HUES48 (cell line): Measurements from ENCODE around the gene IFNAR2.

Experiments
- H3K27ac ChIP-seq: one replicate; pipeline ENCODE4 v1.7.0; 2013; ENCODE audit warnings: low read depth, low read length, inconsistent platforms
- H3K27me3 ChIP-seq: 2 replicates; pipeline ENCODE4 v1.6.1; 2013; ENCODE audit warnings: mild to moderate bottlenecking, low read length; ENCODE audit not compliant: control insufficient read depth, insufficient read depth
- H3K36me3 ChIP-seq: 2 replicates; pipeline ENCODE4 v1.6.1; 2013; ENCODE audit warnings: low read length; ENCODE audit not compliant: control insufficient read depth, insufficient read depth
- H3K4me1 ChIP-seq: 2 replicates; pipeline ENCODE4 v1.6.1; 2013; ENCODE audit warnings: mild to moderate bottlenecking, low read length; ENCODE audit not compliant: control insufficient read depth, insufficient read depth
- H3K4me3 ChIP-seq: 2 replicates; pipeline ENCODE4 v1.5.1; 2013; ENCODE audit warnings: mild to moderate bottlenecking, low read depth, low read length
- H3K9ac ChIP-seq: 2 replicates; pipeline ENCODE4 v1.6.1; 2013; ENCODE audit warnings: mild to moderate bottlenecking, low read depth, low read length, moderate library complexity
- H3K9me3 ChIP-seq: 2 replicates; pipeline ENCODE4 v1.6.1; 2013; ENCODE audit warnings: low read length; ENCODE audit not compliant: control insufficient read depth, insufficient read depth

Gene IFNAR2

GRCh38 chr21:33201956-33202355 lies 27.8 kb upstream of the IFNAR2 start:
- Histone ChIP-seq H3K27ac (no peak overlapping the region), H3K9me3 (no peaks in the 10 kb centered on the region), H3K27me3 (peaks cover 12% of the 10 kb centered on the region), H3K4me3 (no peak overlapping the region), H3K36me3 (no peaks in the 10 kb centered on the region), H3K9ac (no peak overlapping the region), H3K4me1 (peaks cover 5% of the 10 kb centered on the region)

- Histone ChIP-seq H3K9ac (no peak overlapping the region), H3K4me1 (no peaks in the 10 kb centered on the region), H3K9me3 (0 out of 2 replicates have a peak, but pooled peaks cover 3% of the 10 kb centered on the region), H3K36me3 (no peaks in the 10 kb centered on the region), H3K27ac (no peak overlapping the region), H3K4me3 (no peak overlapping the region), H3K27me3 (peaks cover 4% of the 10 kb centered on the region)
Measured at GRCh38 chr21:33202464-33203363, 27.0 kb upstream of the IFNAR2 start.

GRCh38 chr21:33203371-33203724 lies 26.4 kb upstream of the IFNAR2 start:
- H3K36me3 ChIP-seq, result no peaks in the 10 kb centered on the region
- H3K9me3 ChIP-seq, result 0 out of 2 replicates have a peak, but pooled peaks cover 8% of the 10 kb centered on the region
- H3K9ac ChIP-seq, result no peak overlapping the region
- no peak overlapping the region for H3K27ac ChIP-seq
- no peaks in the 10 kb centered on the region for H3K4me1 ChIP-seq
- no peak overlapping the region for H3K4me3 ChIP-seq
- H3K27me3 ChIP-seq, result no peaks in the 10 kb centered on the region

- no peak overlapping the region for H3K9ac ChIP-seq
- H3K36me3 ChIP-seq, result no peaks in the 10 kb centered on the region
- H3K9me3 ChIP-seq, result 0 out of 2 replicates have a peak, but pooled peaks cover 8% of the 10 kb centered on the region
- H3K4me3 ChIP-seq, result no peak overlapping the region
- H3K27ac ChIP-seq, result no peak overlapping the region
- H3K27me3 ChIP-seq, result no peaks in the 10 kb centered on the region
- H3K4me1 ChIP-seq, result no peaks in the 10 kb centered on the region
Measured at GRCh38 chr21:33205476-33205875, 24.3 kb upstream of the IFNAR2 start.

- Histone ChIP-seq H3K36me3 (no peaks in the 10 kb centered on the region), H3K4me3 (no peak overlapping the region), H3K27ac (no peak overlapping the region), H3K4me1 (no peaks in the 10 kb centered on the region), H3K27me3 (no peaks in the 10 kb centered on the region), H3K9me3 (0 out of 2 replicates have a peak, but pooled peaks cover 8% of the 10 kb centered on the region), H3K9ac (no peak overlapping the region)
Measured at GRCh38 chr21:33206771-33207281, 22.9 kb upstream of the IFNAR2 start.

GRCh38 chr21:33207449-33208149 lies 22.1 kb upstream of the IFNAR2 start:
- Histone ChIP-seq H3K27me3 (no peaks in the 10 kb centered on the region), H3K4me3 (no peak overlapping the region), H3K9ac (no peak overlapping the region), H3K27ac (no peak overlapping the region), H3K4me1 (no peaks in the 10 kb centered on the region), H3K36me3 (no peaks in the 10 kb centered on the region), H3K9me3 (0 out of 2 replicates have a peak, but pooled peaks cover 8% of the 10 kb centered on the region)

GRCh38 chr21:33208534-33208933 lies 21.2 kb upstream of the IFNAR2 start:
- no peaks in the 10 kb centered on the region for H3K27me3 ChIP-seq
- no peak overlapping the region for H3K4me3 ChIP-seq
- H3K36me3 ChIP-seq, result no peaks in the 10 kb centered on the region
- H3K27ac ChIP-seq, result no peak overlapping the region
- H3K9me3 ChIP-seq, result 0 out of 2 replicates have a peak, but pooled peaks cover 8% of the 10 kb centered on the region
- H3K9ac ChIP-seq, result no peak overlapping the region
- no peaks in the 10 kb centered on the region for H3K4me1 ChIP-seq

- no peak overlapping the region for H3K27ac ChIP-seq
- H3K36me3 ChIP-seq, result no peaks in the 10 kb centered on the region
- H3K27me3 ChIP-seq, result no peaks in the 10 kb centered on the region
- H3K9me3 ChIP-seq, result 0 out of 2 replicates have a peak, but pooled peaks cover 8% of the 10 kb centered on the region
- H3K4me3 ChIP-seq, result no peak overlapping the region
- no peak overlapping the region for H3K9ac ChIP-seq
- H3K4me1 ChIP-seq, result no peaks in the 10 kb centered on the region
Measured at GRCh38 chr21:33211305-33211704, 18.4 kb upstream of the IFNAR2 start.

GRCh38 chr21:33211732-33212131 lies 18.0 kb upstream of the IFNAR2 start:
- no peaks in the 10 kb centered on the region for H3K36me3 ChIP-seq
- no peak overlapping the region for H3K4me3 ChIP-seq
- 0 out of 2 replicates have a peak, but pooled peaks cover under 1% of the 10 kb centered on the region for H3K4me1 ChIP-seq
- H3K9ac ChIP-seq, result no peak overlapping the region
- H3K27me3 ChIP-seq, result no peaks in the 10 kb centered on the region
- H3K27ac ChIP-seq, result no peak overlapping the region
- H3K9me3 ChIP-seq, result 0 out of 2 replicates have a peak, but pooled peaks cover 8% of the 10 kb centered on the region

GRCh38 chr21:33212159-33212851 lies 17.4 kb upstream of the IFNAR2 start:
- no peaks in the 10 kb centered on the region for H3K27me3 ChIP-seq
- H3K4me1 ChIP-seq, result 0 out of 2 replicates have a peak, but pooled peaks cover 6% of the 10 kb centered on the region
- no peaks in the 10 kb centered on the region for H3K36me3 ChIP-seq
- no peak overlapping the region for H3K4me3 ChIP-seq
- H3K9ac ChIP-seq, result no peak overlapping the region
- 0 out of 2 replicates have a peak, but pooled peaks cover 8% of the 10 kb centered on the region for H3K9me3 ChIP-seq
- H3K27ac ChIP-seq, result peak overlapping the region; percentile 13
